ENCODE results near the gene PROX1.

GRCh38 chr1:213997038-213997771, 9.4 kb downstream of the PROX1 start:
- TF ChIP-seq NR3C1 (CRISPR knock-in tag; conservative IDR thresholded peaks at IDR 0.05; ENCODE audit: low read depth) (no peak), CTCF (IDR thresholded peaks at IDR 0.05) (no peak), FOXJ3 (CRISPR knock-in tag; IDR thresholded peaks at IDR 0.05; ENCODE audit: borderline replicate concordance) (no peak), USF2 (CRISPR knock-in tag; IDR thresholded peaks at IDR 0.05) (no peak), KAT7 (CRISPR knock-in tag; IDR thresholded peaks at IDR 0.05; ENCODE audit: borderline replicate concordance) (no peak), E2F5 (CRISPR knock-in tag; IDR thresholded peaks at IDR 0.05) (no peak), ATF3 (CRISPR knock-in tag; conservative IDR thresholded peaks at IDR 0.05) (no peak), ATF2 (CRISPR knock-in tag; IDR thresholded peaks at IDR 0.05; ENCODE audit: borderline replicate concordance, low read depth) (no peak), HMGA2 (CRISPR knock-in tag; IDR thresholded peaks at IDR 0.05) (no peak), STAT6 (CRISPR knock-in tag; conservative IDR thresholded peaks at IDR 0.05; ENCODE audit: low read depth) (no peak)

Measured in WTC11 (cell line).